Activated T-helper 17 cell treated with anti-CD3 and anti-CD28 coated beads, Interleukin-2, amount 50 U/mL, for 72 hours (primary cell): ENCODE data around the gene FOXS1. TPM values are rescaled to one million over a fixed set of nuclear protein-coding genes. Genes with fewer than 3 reads are reported as not detected.

ENCODE experiments used
- ATAC-seq: fragments of 150-1000 bp; cut with Tn5 transposase; replicated peaks from 2 replicates; pipeline ENCODE4 v1.10.0; 2021; ENCODE audit warnings: mild to moderate bottlenecking, moderate library complexity
- H3K27ac Mint-ChIP-seq: one replicate; pipeline ENCODE4 v1.8.0; 2022; ENCODE audit warnings: mixed read lengths
- H3K27me3 Mint-ChIP-seq: one replicate; pipeline ENCODE4 v1.8.0; 2022; ENCODE audit warnings: mixed read lengths
- H3K36me3 Mint-ChIP-seq: one replicate; pipeline ENCODE4 v1.8.0; 2022; ENCODE audit warnings: low read depth, mild to moderate bottlenecking, mixed read lengths
- H3K4me1 Mint-ChIP-seq: one replicate; pipeline ENCODE4 v1.8.0; 2022; ENCODE audit warnings: mixed read lengths
- H3K4me3 Mint-ChIP-seq: one replicate; pipeline ENCODE4 v1.8.0; 2022; ENCODE audit warnings: mild to moderate bottlenecking, mixed read lengths
- H3K9me3 Mint-ChIP-seq: one replicate; pipeline ENCODE4 v1.8.0; 2022; ENCODE audit warnings: mixed read lengths
- total RNA-seq, 2 donors: library from RNA; stranded (reverse); gene quantifications; one replicate each; pipeline ENCODE4 v1.2.3, GENCODE V29; 2022

FOXS1 gene
- total RNA-seq: not detected

GRCh38 chr20:31845300-31845863, at the start of gene FOXS1:
Gene FOXS1 (minus strand): TSS chr20:31845604. CDS start chr20:31845542, 62 bp downstream.
- Mint-ChIP-seq H3K27me3 (no peaks in the 10 kb centered on the region), H3K27ac (no peak within 1 kb of the TSS), H3K9me3 (no peaks in the 10 kb centered on the region), H3K4me3 (no peak within 1 kb of the TSS), H3K36me3 (no peaks in the 10 kb centered on the region), H3K4me1 (no peaks in the 10 kb centered on the region)
- ATAC-seq: no peak

- Mint-ChIP-seq H3K27ac (no peak overlapping the region), H3K27me3 (peaks cover 4% of the 10 kb centered on the region), H3K4me1 (no peaks in the 10 kb centered on the region), H3K9me3 (no peaks in the 10 kb centered on the region), H3K36me3 (no peaks in the 10 kb centered on the region), H3K4me3 (no peak overlapping the region)
- ATAC-seq: no peak
Measured at GRCh38 chr20:31890646-31891045, 45.2 kb upstream of the FOXS1 start.

GRCh38 chr20:31883829-31884228, 38.4 kb upstream of the FOXS1 start:
- Mint-ChIP-seq H3K27me3 (no peaks in the 10 kb centered on the region), H3K9me3 (no peaks in the 10 kb centered on the region), H3K27ac (no peak overlapping the region), H3K4me1 (no peaks in the 10 kb centered on the region), H3K36me3 (no peaks in the 10 kb centered on the region), H3K4me3 (no peak overlapping the region)
- ATAC-seq: no peak

- no peak overlapping the region for H3K4me3 Mint-ChIP-seq
- H3K4me1 Mint-ChIP-seq: no peaks in the 10 kb centered on the region
- no peaks in the 10 kb centered on the region for H3K36me3 Mint-ChIP-seq
- H3K27ac Mint-ChIP-seq: no peak overlapping the region
- ATAC-seq: no peak
- no peaks in the 10 kb centered on the region for H3K27me3 Mint-ChIP-seq
- no peaks in the 10 kb centered on the region for H3K9me3 Mint-ChIP-seq
Measured at GRCh38 chr20:31881945-31882344, 36.5 kb upstream of the FOXS1 start.

GRCh38 chr20:31879143-31879987, 34.0 kb upstream of the FOXS1 start:
- Mint-ChIP-seq H3K9me3 (no peaks in the 10 kb centered on the region), H3K4me1 (no peaks in the 10 kb centered on the region), H3K27me3 (no peaks in the 10 kb centered on the region), H3K4me3 (peak overlapping the region; percentile 96), H3K27ac (peak overlapping the region; percentile 94), H3K36me3 (no peaks in the 10 kb centered on the region)
- peak; percentile 97 for ATAC-seq

GRCh38 chr20:31877684-31878083, 32.3 kb upstream of the FOXS1 start:
- Mint-ChIP-seq H3K4me3 (no peak overlapping the region), H3K4me1 (no peaks in the 10 kb centered on the region), H3K9me3 (no peaks in the 10 kb centered on the region), H3K27ac (no peak overlapping the region), H3K36me3 (no peaks in the 10 kb centered on the region), H3K27me3 (peaks cover 3% of the 10 kb centered on the region)
- no peak for ATAC-seq

DNA sequence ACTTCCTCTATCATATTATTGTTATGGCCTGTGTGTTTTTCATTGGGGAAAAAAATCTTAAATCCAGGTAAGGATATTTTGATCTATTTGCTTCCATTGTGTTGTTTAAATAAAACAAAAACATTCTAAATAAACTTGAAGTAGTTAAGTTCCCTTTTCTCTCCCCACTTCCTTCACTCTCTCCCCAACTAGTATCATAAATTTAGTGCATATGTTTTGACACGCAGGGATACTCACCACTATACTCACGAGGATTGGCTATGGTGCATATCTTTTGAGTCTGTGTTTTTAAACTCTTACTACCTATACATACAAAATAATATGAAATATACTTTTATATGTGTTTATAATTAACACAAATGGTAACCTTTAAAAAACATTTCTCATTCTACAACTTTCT, 30.3 kb upstream of the FOXS1 start:
- Mint-ChIP-seq H3K9me3 (no peaks in the 10 kb centered on the region), H3K36me3 (peaks cover 6% of the 10 kb centered on the region), H3K27me3 (peaks cover 20% of the 10 kb centered on the region), H3K4me3 (no peak overlapping the region), H3K4me1 (peaks cover 5% of the 10 kb centered on the region), H3K27ac (no peak overlapping the region)
- no peak for ATAC-seq

DNA sequence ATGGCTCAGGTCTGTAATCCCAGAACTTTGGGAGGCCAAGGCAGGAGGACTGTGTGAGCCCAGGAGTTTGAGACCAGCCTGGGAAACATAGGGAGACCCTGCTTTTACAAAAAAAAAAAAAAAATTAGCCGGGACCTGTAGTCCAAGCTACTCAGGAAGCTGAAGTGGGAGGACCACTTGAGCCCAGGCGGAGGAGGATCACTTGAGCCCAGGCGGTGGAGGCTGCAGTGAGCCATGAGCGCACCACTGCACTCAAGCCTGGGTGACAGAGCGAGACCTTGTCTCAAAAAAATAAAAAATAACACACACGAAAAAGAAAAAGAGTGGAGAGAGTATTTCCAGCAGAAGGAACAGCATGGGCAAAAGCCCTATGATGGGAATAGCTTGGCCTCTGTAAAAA, 27.0 kb upstream of the FOXS1 start:
- H3K4me1 Mint-ChIP-seq: peaks cover 11% of the 10 kb centered on the region
- ATAC-seq: no peak
- peaks cover 30% of the 10 kb centered on the region for H3K27me3 Mint-ChIP-seq

GRCh38 chr20:31871618-31871954, 26.2 kb upstream of the FOXS1 start:
- H3K4me3 Mint-ChIP-seq: no peak overlapping the region

More for the DNA sequence above, 27.0 kb upstream of the FOXS1 start:
- no peak overlapping the region for H3K4me3 Mint-ChIP-seq
- H3K9me3 Mint-ChIP-seq: no peaks in the 10 kb centered on the region
- H3K36me3 Mint-ChIP-seq: peaks cover 13% of the 10 kb centered on the region
- no peak overlapping the region for H3K27ac Mint-ChIP-seq

GRCh38 chr20:31870726-31871617, 25.6 kb upstream of the FOXS1 start:
- peaks cover 11% of the 10 kb centered on the region for H3K4me1 Mint-ChIP-seq
- H3K4me3 Mint-ChIP-seq: peak overlapping the region; percentile 85
- ATAC-seq: no peak
- H3K9me3 Mint-ChIP-seq: no peaks in the 10 kb centered on the region
- H3K36me3 Mint-ChIP-seq: peaks cover 13% of the 10 kb centered on the region
- H3K27ac Mint-ChIP-seq: peak overlapping the region; percentile 71
- H3K27me3 Mint-ChIP-seq: peaks cover 30% of the 10 kb centered on the region

More at GRCh38 chr20:31871618-31871954, 26.2 kb upstream of the FOXS1 start:
- Mint-ChIP-seq H3K27me3 (peaks cover 30% of the 10 kb centered on the region), H3K4me1 (peaks cover 11% of the 10 kb centered on the region), H3K27ac (no peak overlapping the region), H3K36me3 (peaks cover 13% of the 10 kb centered on the region), H3K9me3 (no peaks in the 10 kb centered on the region)
- no peak for ATAC-seq

GRCh38 chr20:31869942-31870725, 24.7 kb upstream of the FOXS1 start, which contains the start of the genes DUSP15 and TTLL9:
Gene DUSP15 (minus strand): TSS chr20:31870527. CDS start chr20:31870337, 190 bp downstream.
Gene TTLL9 (plus strand): TSS chr20:31870634. CDS start chr20:31871127, 493 bp downstream.
- peak; percentile 54 for ATAC-seq
- Mint-ChIP-seq H3K27ac (peak within 1 kb of the TSS; percentile 79), H3K4me1 (peaks cover 11% of the 10 kb centered on the region), H3K36me3 (peaks cover 13% of the 10 kb centered on the region), H3K27me3 (peaks cover 30% of the 10 kb centered on the region), H3K4me3 (peak within 1 kb of the TSS; percentile 85), H3K9me3 (no peaks in the 10 kb centered on the region)

DNA sequence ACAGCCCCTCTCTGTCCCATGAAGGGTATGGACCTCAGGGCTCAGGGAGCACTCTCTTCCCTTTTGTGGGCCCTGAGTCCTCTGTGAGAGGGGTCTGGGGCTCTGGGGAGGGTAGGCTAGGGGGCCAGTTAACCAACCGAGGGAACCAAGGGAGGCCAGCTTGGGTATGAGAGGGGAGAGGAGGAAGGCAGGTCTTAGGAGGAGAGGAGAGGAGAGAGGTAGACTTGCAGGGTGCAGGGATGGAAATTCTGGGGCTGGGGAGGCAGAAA, 24.2 kb upstream of the FOXS1 start:
- no peak for ATAC-seq
- H3K9me3 Mint-ChIP-seq: no peaks in the 10 kb centered on the region
- H3K4me1 Mint-ChIP-seq: peaks cover 11% of the 10 kb centered on the region
- peak overlapping the region; percentile 85 for H3K4me3 Mint-ChIP-seq
- H3K27ac Mint-ChIP-seq: peak overlapping the region; percentile 79
- H3K27me3 Mint-ChIP-seq: peaks cover 30% of the 10 kb centered on the region
- H3K36me3 Mint-ChIP-seq: peaks cover 13% of the 10 kb centered on the region

GRCh38 chr20:31868853-31869672, 23.7 kb upstream of the FOXS1 start:
- Mint-ChIP-seq H3K9me3 (no peaks in the 10 kb centered on the region), H3K36me3 (peaks cover 13% of the 10 kb centered on the region), H3K4me1 (peaks cover 11% of the 10 kb centered on the region), H3K27ac (peak overlapping the region; percentile 79), H3K27me3 (peaks cover 29% of the 10 kb centered on the region), H3K4me3 (peak overlapping the region; percentile 85)
- no peak for ATAC-seq
